ENCODE measurements around the gene KCTD10.
"Not testable (repeated sequence)": the region's sequence is repeated elsewhere in the genome, so short reads cannot be mapped to it uniquely, and the experiment has no call there.

The KCTD10 gene

DNA sequence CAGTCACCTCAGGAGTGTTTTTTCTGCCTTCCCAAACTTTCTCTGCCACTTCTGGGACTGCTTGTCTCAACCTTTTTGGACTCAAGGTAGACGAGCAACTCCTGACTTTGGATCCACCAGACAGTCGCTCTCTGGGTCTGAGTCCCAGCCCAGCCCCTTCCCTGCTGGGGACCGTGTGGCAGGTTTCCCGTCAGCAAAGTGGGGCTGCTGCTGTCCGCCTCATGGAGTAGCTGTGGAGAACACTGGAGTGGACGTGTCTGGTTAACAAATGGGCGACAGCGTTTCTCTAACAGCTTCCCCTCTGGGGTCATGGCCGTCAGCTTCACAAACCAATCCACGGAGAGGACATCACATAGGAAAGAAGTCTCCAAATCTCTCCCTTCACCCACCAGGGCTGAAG is 54.8 kb downstream of the KCTD10 start:
- Histone ChIP-seq H3K27ac (ENCODE audit: low read length) (no peak overlapping the region), H3K9me3 (ENCODE audit: control insufficient read depth in 2 of 2, low read length in 2 of 2) (no peaks in the 10 kb centered on the region), H3K4me1 (ENCODE audit: control insufficient read depth, insufficient read depth, low read length) (no peaks in the 10 kb centered on the region), H3K9ac (ENCODE audit: low read length in 2 of 2) (no peak overlapping the region), H3K4me3 (ENCODE audit: low read length in 2 of 2) (no peak overlapping the region), H3K36me3 (ENCODE audit: control insufficient read depth in 2 of 2, insufficient read depth in 2 of 2, low read length in 2 of 2) (no peaks in the 10 kb centered on the region), H3K27me3 (ENCODE audit: control insufficient read depth in 1 of 2, insufficient read depth in 2 of 2, low read length in 2 of 2) (peaks cover 0 to 4% of the 10 kb centered on the region in 2 donors)

DNA sequence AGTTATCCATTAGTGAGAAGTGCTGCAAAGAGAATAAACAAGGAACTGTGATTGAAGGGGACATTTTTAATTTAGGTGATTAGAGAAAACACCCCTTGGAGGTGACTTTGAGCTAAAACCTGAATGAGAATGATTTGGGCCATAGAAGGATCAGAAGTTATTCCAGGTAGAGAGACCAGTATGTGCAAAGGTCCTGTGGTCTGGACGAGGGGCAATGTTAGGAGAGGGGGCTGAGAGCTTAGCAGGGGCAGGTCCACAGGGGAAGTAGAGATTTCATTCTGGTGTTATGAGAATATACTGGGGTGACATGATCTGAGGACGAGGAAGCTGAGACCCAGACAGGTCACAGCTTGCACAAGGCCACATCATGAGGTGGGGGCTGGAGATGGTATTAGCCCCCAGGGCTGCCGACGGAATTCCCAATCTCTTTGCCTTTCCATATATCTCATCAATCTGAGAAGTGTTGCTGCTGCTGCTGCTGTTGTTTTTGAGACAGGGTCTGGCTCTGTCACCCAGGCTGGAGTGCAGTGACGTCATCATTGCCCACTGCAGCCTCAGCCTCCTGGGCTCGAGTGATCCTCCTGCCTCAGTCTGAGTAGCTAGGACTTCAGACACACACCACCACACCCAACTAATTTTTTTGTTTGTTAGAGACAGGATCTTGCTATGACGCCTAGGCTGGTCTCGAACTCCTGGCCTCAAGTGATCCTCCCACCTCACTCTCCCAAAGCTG is 55.6 kb downstream of the KCTD10 start:
- no peaks in the 10 kb centered on the region for H3K36me3 ChIP-seq (ENCODE audit: control insufficient read depth in 2 of 2, insufficient read depth in 2 of 2, low read length in 2 of 2)
- no peak overlapping the region for H3K9ac ChIP-seq (ENCODE audit: low read length in 2 of 2)
- H3K27ac ChIP-seq (ENCODE audit: low read length) = no peak overlapping the region
- no peaks in the 10 kb centered on the region for H3K4me1 ChIP-seq (ENCODE audit: control insufficient read depth, insufficient read depth, low read length)
- no peak overlapping the region for H3K4me3 ChIP-seq (ENCODE audit: low read length in 2 of 2)
- no peaks in the 10 kb centered on the region for H3K9me3 ChIP-seq (ENCODE audit: control insufficient read depth in 2 of 2, low read length in 2 of 2)
- H3K27me3 ChIP-seq (ENCODE audit: control insufficient read depth in 1 of 2, insufficient read depth in 2 of 2, low read length in 2 of 2) = peaks cover 0 to 4% of the 10 kb centered on the region in 2 donors

DNA sequence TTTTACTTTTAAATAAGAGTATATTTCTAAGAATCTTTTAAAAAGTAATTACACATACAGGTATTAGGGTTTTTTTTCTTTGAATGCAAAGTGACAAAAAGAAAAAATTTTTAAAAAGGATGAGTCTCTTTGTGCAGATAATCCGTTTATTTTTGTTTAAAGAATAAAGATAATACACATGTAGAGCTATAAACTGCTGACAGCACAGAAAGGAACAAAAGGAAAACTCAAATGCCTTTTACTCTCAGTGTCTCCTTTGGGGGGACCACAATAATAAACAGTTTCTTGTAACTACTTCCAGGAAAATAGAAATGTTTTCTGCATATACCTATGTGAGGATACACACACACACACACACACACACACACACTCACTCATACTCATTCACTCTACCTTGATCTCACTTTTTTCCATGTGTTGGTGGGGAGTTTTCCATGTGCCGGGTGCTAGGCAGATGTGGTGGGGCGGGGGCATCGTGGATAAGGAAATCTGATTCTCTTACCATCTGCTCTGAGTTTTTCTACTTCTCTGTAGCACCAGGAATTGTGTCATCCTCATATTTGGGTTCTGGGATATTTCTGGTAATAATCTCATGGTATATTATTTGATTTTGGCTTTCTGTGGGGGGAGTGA is 58.1 kb downstream of the KCTD10 start:
- no peak overlapping the region for H3K4me3 ChIP-seq (ENCODE audit: low read length in 2 of 2)
- peaks cover 0 to 2% of the 10 kb centered on the region in 2 donors for H3K27me3 ChIP-seq (ENCODE audit: control insufficient read depth in 1 of 2, insufficient read depth in 2 of 2, low read length in 2 of 2)
- H3K27ac ChIP-seq (ENCODE audit: low read length) = no peak overlapping the region
- no peaks in the 10 kb centered on the region for H3K9me3 ChIP-seq (ENCODE audit: control insufficient read depth in 2 of 2, low read length in 2 of 2)
- no peaks in the 10 kb centered on the region for H3K36me3 ChIP-seq (ENCODE audit: control insufficient read depth in 2 of 2, insufficient read depth in 2 of 2, low read length in 2 of 2)
- no peak overlapping the region for H3K9ac ChIP-seq (ENCODE audit: low read length in 2 of 2)
- no peaks in the 10 kb centered on the region for H3K4me1 ChIP-seq (ENCODE audit: control insufficient read depth, insufficient read depth, low read length)

DNA sequence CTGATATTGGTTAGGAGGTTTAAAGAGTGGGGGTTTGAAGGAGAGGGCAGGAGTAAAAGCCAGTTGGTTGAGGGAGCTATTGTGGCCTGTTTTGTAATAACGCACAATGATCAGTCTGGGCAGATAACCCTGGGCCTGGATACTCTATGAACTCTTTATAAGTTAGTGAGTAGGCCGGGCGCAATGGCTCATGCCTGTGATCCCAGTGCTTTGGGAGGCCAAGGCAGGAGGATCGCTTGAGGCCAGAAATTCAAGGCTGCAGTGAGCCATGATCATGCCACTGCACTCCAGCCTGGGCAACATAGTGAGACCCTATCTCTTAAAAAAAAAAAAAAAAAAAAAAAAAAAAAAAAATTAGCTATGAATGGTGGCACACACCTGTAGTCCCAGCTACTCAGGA is 71.0 kb downstream of the KCTD10 start:
- not testable (repeated sequence) for H3K27me3 ChIP-seq (ENCODE audit: control insufficient read depth in 1 of 2, insufficient read depth in 2 of 2, low read length in 2 of 2); H3K9me3 ChIP-seq (ENCODE audit: control insufficient read depth in 2 of 2, low read length in 2 of 2); H3K27ac ChIP-seq (ENCODE audit: low read length); H3K9ac ChIP-seq (ENCODE audit: low read length in 2 of 2); H3K4me1 ChIP-seq (ENCODE audit: control insufficient read depth, insufficient read depth, low read length); H3K36me3 ChIP-seq (ENCODE audit: control insufficient read depth in 2 of 2, insufficient read depth in 2 of 2, low read length in 2 of 2); H3K4me3 ChIP-seq (ENCODE audit: low read length in 2 of 2)

DNA sequence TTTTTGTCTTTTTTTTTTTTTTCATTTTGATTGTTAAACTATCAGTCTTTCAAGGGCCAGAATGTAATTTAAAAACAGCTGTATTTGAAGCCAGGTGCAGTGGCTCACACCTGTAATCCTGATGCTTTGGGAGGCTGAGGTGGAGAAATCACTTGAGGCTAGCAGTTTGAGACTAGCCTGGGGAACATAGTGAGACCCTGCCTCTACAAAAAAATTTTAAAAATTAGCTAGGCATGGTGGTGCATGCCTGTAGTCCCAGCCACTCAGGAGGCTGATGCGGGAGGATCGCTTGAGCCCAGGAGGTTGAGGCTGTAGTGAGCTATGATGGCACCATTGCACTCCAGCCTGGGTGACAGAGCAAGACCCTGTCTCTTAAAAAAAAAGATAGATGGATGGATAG is 72.3 kb downstream of the KCTD10 start:
- H3K9ac ChIP-seq (ENCODE audit: low read length in 2 of 2); H3K36me3 ChIP-seq (ENCODE audit: control insufficient read depth in 2 of 2, insufficient read depth in 2 of 2, low read length in 2 of 2); H3K27me3 ChIP-seq (ENCODE audit: control insufficient read depth in 1 of 2, insufficient read depth in 2 of 2, low read length in 2 of 2); H3K4me1 ChIP-seq (ENCODE audit: control insufficient read depth, insufficient read depth, low read length); H3K9me3 ChIP-seq (ENCODE audit: control insufficient read depth in 2 of 2, low read length in 2 of 2); H3K27ac ChIP-seq (ENCODE audit: low read length); H3K4me3 ChIP-seq (ENCODE audit: low read length in 2 of 2): not testable (repeated sequence)
